ENCODE measurements around the gene SCNN1A. TPM values are rescaled to one million over a fixed set of nuclear protein-coding genes. Genes with fewer than 3 reads are reported as not detected.
A peak's percentile ranks its signal among the peaks of the same experiment; 100 is the strongest.

Gene SCNN1A
- total and polyA plus RNA-seq, 7 donors: 0.82 to 169 (median 7.2) TPM

- TF ChIP-seq EP300 (IDR thresholded peaks at IDR 0.05) (no peak), POLR2A (IDR thresholded peaks at IDR 0.05) (no peak), POLR2AphosphoS5 (IDR thresholded peaks at IDR 0.05) (no peak), CTCF (IDR thresholded peaks at IDR 0.05) (no peak)
- H3K27me3 ChIP-seq: no peaks in the 10 kb centered on the region
- H3K36me3 ChIP-seq: peaks cover 0 to 4% (median 0%) of the 10 kb centered on the region in 4 donors
- H3K4me3 ChIP-seq: no peak overlapping the region
- no peak for DNase-seq
- H3K4me1 ChIP-seq: peaks cover 0 to 22% (median 19%) of the 10 kb centered on the region in 4 donors
- H3K27ac ChIP-seq: peak overlapping the region; percentile 7 to 62 (median 54)
- intact Hi-C loops (cut with DNase I): no loop called here
- no peaks in the 10 kb centered on the region for H3K9me3 ChIP-seq
- 41 to 71% methylated on average over 4 of the region's 4 CpGs for WGBS, 2 donors
Observed at GRCh38 chr12:6420364-6420763, 45.0 kb upstream of the SCNN1A start.

- TF ChIP-seq POLR2AphosphoS5 (IDR thresholded peaks at IDR 0.05) (no peak), CTCF (IDR thresholded peaks at IDR 0.05) (no peak), EP300 (IDR thresholded peaks at IDR 0.05) (no peak), POLR2A (IDR thresholded peaks at IDR 0.05) (no peak)
- Histone ChIP-seq H3K4me3 (no peak overlapping the region), H3K9me3 (no peaks in the 10 kb centered on the region), H3K27me3 (no peaks in the 10 kb centered on the region), H3K27ac (peak overlapping the region in 1 of 4 donors; percentile 4), H3K4me1 (peaks cover 0 to 18% (median 15%) of the 10 kb centered on the region in 4 donors), H3K36me3 (peaks cover 0 to 10% (median 0%) of the 10 kb centered on the region in 4 donors)
- WGBS, 2 donors: 81 to 90% methylated on average over 6 of the region's 6 CpGs
- intact Hi-C loops (cut with DNase I): no loop called here
- no peak for DNase-seq
Observed at GRCh38 chr12:6418796-6419195, 43.4 kb upstream of the SCNN1A start.

GRCh38 chr12:6416596-6416995 lies 41.2 kb upstream of the SCNN1A start:
- 64 to 88% methylated on average over 3 of the region's 3 CpGs for WGBS, 2 donors
- intact Hi-C loops (cut with DNase I): no loop called here
- TF ChIP-seq EP300 (IDR thresholded peaks at IDR 0.05): no peak
- Histone ChIP-seq H3K27me3 (no peaks in the 10 kb centered on the region), H3K27ac (no peak overlapping the region), H3K4me3 (no peak overlapping the region), H3K4me1 (peaks cover 0 to 12% (median 11%) of the 10 kb centered on the region in 4 donors), H3K36me3 (peaks cover 0 to 10% (median 0%) of the 10 kb centered on the region in 4 donors), H3K9me3 (no peaks in the 10 kb centered on the region)
- DNase-seq: no peak

- DNase-seq: no peak
- Histone ChIP-seq H3K36me3 (no peaks in the 10 kb centered on the region), H3K4me3 (no peak overlapping the region), H3K4me1 (no peaks in the 10 kb centered on the region), H3K27me3 (no peaks in the 10 kb centered on the region), H3K27ac (no peak overlapping the region), H3K9me3 (peaks cover 0 to 1% (median 0%) of the 10 kb centered on the region in 4 donors)
- WGBS, 2 donors: 94% methylated on average over 10 of the region's 10 CpGs
- TF ChIP-seq EP300 (IDR thresholded peaks at IDR 0.05) (no peak), POLR2AphosphoS5 (IDR thresholded peaks at IDR 0.05) (no peak), CTCF (IDR thresholded peaks at IDR 0.05) (no peak), POLR2A (IDR thresholded peaks at IDR 0.05) (no peak)
- intact Hi-C loops (cut with DNase I): no loop called here
Observed at GRCh38 chr12:6407236-6407954, 32.0 kb upstream of the SCNN1A start.

- H3K27ac ChIP-seq: no peak overlapping the region
- no peak overlapping the region for H3K4me3 ChIP-seq
- no peaks in the 10 kb centered on the region for H3K4me1 ChIP-seq
- H3K27me3 ChIP-seq: no peaks in the 10 kb centered on the region
- no peak for TF ChIP-seq POLR2AphosphoS5 (IDR thresholded peaks at IDR 0.05)
- TF ChIP-seq POLR2A (IDR thresholded peaks at IDR 0.05): no peak
- TF ChIP-seq CTCF (IDR thresholded peaks at IDR 0.05): no peak
- TF ChIP-seq EP300 (IDR thresholded peaks at IDR 0.05): no peak
- intact Hi-C loops (cut with DNase I): no loop called here
- H3K9me3 ChIP-seq: peaks cover 0 to 1% (median 0%) of the 10 kb centered on the region in 4 donors
- H3K36me3 ChIP-seq: no peaks in the 10 kb centered on the region
- 46 to 77% methylated on average over 6 of the region's 6 CpGs for WGBS, 2 donors
- DNase-seq: no peak
Observed at GRCh38 chr12:6405963-6406362, 30.6 kb upstream of the SCNN1A start.

Data from sigmoid colon (tissue), 7 donors.